GM21717 (cell line): ENCODE results near the gene PPAT.
A peak's percentile ranks its signal among the peaks of the same experiment; 100 is the strongest.

ENCODE experiments used
- ATAC-seq: cut with Tn5 transposase; IDR thresholded peaks from one replicate; pipeline ENCODE4 v1.9.1; 2021; ENCODE audit warnings: mild to moderate bottlenecking, moderate library complexity; ENCODE audit not compliant: unreplicated experiment

The PPAT gene

GRCh38 chr4:56434599-56435139, 746 bp downstream of the PPAT start:
- ATAC-seq: peak; percentile 23

GRCh38 chr4:56433280-56433679, 2.1 kb downstream of the PPAT start:
- no peak for ATAC-seq

- no peak for ATAC-seq
Measured at GRCh38 chr4:56430203-56430602, 5.2 kb downstream of the PPAT start.

- ATAC-seq: no peak
Measured at GRCh38 chr4:56427179-56427578, 8.2 kb downstream of the PPAT start.

- ATAC-seq: peak; percentile 91
Measured at GRCh38 chr4:56426273-56426672, 9.1 kb downstream of the PPAT start.

GRCh38 chr4:56425518-56425917, 9.9 kb downstream of the PPAT start:
- ATAC-seq: no peak

GRCh38 chr4:56424697-56425514, 10.5 kb downstream of the PPAT start:
- no peak for ATAC-seq

GRCh38 chr4:56424176-56424575, 11.2 kb downstream of the PPAT start:
- ATAC-seq: no peak

GRCh38 chr4:56417396-56417795, 18.0 kb downstream of the PPAT start:
- no peak for ATAC-seq

- ATAC-seq: no peak
Measured at GRCh38 chr4:56416349-56416748, 19.1 kb downstream of the PPAT start.

GRCh38 chr4:56414135-56414670, 21.2 kb downstream of the PPAT start:
- ATAC-seq: no peak

- no peak for ATAC-seq
Measured at GRCh38 chr4:56410247-56411062, 25.0 kb downstream of the PPAT start.

GRCh38 chr4:56409511-56410090, 25.8 kb downstream of the PPAT start:
- ATAC-seq: no peak

GRCh38 chr4:56408978-56409377, 26.4 kb downstream of the PPAT start:
- no peak for ATAC-seq

- ATAC-seq: no peak
Measured at GRCh38 chr4:56406151-56406550, 29.3 kb downstream of the PPAT start.

GRCh38 chr4:56405016-56405415, 30.4 kb downstream of the PPAT start:
- no peak for ATAC-seq

- no peak for ATAC-seq
Measured at GRCh38 chr4:56400560-56400959, 34.9 kb downstream of the PPAT start.

- ATAC-seq: no peak
Measured at GRCh38 chr4:56391270-56391669, 44.1 kb downstream of the PPAT start.

GRCh38 chr4:56389558-56389957, 45.9 kb downstream of the PPAT start:
- no peak for ATAC-seq

- ATAC-seq: no peak
Measured at GRCh38 chr4:56388306-56388705, 47.1 kb downstream of the PPAT start.
